Activated T-helper 1 cell treated with anti-CD3 and anti-CD28 coated beads, Interleukin-12 subunit alpha, Interleukin-12 subunit beta, Interleukin-2, Interleukin-4 antibody, amounts not matched to agents 30 ng/mL and 10 ng/mL and 1 ng/mL, durations not matched to agents 14 hours and 24 hours and 36 hours (primary cell): ENCODE results near the gene DCDC2C. TPM values are rescaled to one million over a fixed set of nuclear protein-coding genes. Genes with fewer than 3 reads are reported as not detected.
"Not testable (repeated sequence)": the region's sequence is repeated elsewhere in the genome, so short reads cannot be mapped to it uniquely, and the experiment has no call there.

Source experiments
- DNase-seq: peaks from one replicate; pipeline ENCODE4 v3.0.0; 2021; ENCODE audit warnings: low spot score
- H3K27ac Mint-ChIP-seq: one replicate; pipeline ENCODE4 v1.8.0; 2021; ENCODE audit warnings: mild to moderate bottlenecking, mixed read lengths
- H3K27me3 Mint-ChIP-seq: one replicate; pipeline ENCODE4 v1.8.0; 2022; ENCODE audit warnings: mild to moderate bottlenecking, moderate library complexity, mixed read lengths; ENCODE audit not compliant: insufficient read depth
- H3K36me3 Mint-ChIP-seq: one replicate; pipeline ENCODE4 v1.8.0; 2021; ENCODE audit warnings: low read depth, mixed read lengths
- H3K4me1 Mint-ChIP-seq: one replicate; pipeline ENCODE4 v1.8.0; 2021; ENCODE audit warnings: low read depth, mixed read lengths
- H3K4me3 Mint-ChIP-seq: one replicate; pipeline ENCODE4 v1.8.0; 2021; ENCODE audit warnings: mild to moderate bottlenecking, moderate library complexity, mixed read lengths
- H3K9me3 Mint-ChIP-seq: one replicate; pipeline ENCODE4 v1.8.0; 2021; ENCODE audit warnings: mixed read lengths
- intact Hi-C: fragments of 100-400 bp; cut with micrococcal nuclease; formaldehyde crosslinking; loops from one replicate; pipeline ENCODE4 v1.15.1; 2024
- total RNA-seq: library from RNA; stranded (reverse); gene quantifications from 2 replicates; pipeline ENCODE4 v1.2.3, GENCODE V29; 2022

Gene DCDC2C
- total RNA-seq, 1 donor from 2014 or later = not detected

DNA sequence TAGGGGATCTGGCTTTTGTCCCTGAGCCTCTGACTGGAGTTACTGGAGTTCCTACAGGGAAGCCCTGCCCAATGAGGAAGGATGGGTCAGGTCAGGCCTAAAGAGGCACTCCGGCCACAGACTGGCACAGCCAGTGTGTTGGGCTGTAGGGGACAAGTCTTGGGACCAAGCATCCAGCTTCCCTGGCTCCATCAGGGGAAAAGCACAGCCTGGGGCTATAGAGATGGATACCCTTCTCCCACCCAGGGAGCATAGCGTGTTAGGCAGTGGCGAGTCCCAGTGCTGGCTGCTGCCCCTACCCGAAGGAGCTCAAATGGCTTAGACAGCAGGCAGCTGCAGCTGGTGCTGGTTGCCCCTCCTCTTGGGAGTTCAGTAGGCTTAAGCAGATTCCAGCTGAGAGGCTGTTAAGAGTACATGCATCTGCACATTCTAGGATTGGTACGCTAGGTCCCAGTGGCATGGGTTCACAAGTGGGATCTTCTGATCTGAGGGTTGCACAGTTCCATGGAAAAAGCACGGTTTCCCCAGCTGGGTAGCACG is 111.4 kb downstream of the DCDC2C start:
- H3K4me1 Mint-ChIP-seq = no peaks in the 10 kb centered on the region
- intact Hi-C loops = no loop called here
- no peaks in the 10 kb centered on the region for H3K36me3 Mint-ChIP-seq
- DNase-seq = no peak
- no peak overlapping the region for H3K4me3 Mint-ChIP-seq
- no peaks in the 10 kb centered on the region for H3K27me3 Mint-ChIP-seq
- H3K9me3 Mint-ChIP-seq = no peaks in the 10 kb centered on the region
- H3K27ac Mint-ChIP-seq = no peak overlapping the region

DNA sequence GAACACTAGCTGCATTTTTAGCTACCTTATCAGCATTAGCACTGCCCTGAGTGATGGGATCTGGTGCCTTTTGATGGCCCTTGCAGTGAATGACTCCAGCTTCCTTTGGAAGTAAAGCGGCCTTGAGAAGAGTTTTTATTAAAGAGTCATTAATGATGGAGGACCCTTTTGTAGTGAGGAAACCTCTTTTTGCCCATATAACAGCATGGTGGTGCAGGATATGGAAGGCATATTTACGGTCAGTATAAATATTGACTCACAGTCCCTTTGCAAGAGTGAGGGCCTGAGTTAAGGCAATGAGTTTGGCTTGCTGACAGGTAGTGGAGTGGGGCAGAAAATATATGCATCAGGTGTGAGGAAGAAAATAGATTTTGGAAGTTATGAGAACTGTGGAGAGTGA is 113.8 kb downstream of the DCDC2C start:
- H3K4me3 Mint-ChIP-seq, H3K27ac Mint-ChIP-seq, DNase-seq, H3K36me3 Mint-ChIP-seq, intact Hi-C loops, H3K27me3 Mint-ChIP-seq, H3K9me3 Mint-ChIP-seq, H3K4me1 Mint-ChIP-seq: not testable (repeated sequence)

DNA sequence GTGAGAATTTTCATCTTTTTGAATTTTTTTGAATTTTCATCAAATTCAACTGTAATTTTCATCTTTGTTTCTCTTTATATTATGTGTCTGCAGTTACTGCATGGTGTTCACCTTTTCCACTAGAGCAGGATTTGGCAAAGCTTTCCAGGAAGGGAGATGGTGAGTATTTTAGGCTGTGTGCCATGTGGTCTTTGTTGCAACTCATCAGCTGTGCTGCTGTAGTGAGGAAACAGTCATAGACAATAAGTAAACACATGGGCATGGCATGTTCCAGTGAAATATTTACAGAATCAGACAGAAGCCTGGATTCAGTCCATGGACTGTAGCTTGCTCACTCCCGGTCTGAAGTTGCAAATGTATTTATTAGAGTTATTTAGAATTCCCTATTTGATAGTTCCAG is 120.4 kb downstream of the DCDC2C start:
- intact Hi-C loops = no loop called here
- Mint-ChIP-seq H3K27ac (no peak overlapping the region), H3K9me3 (no peaks in the 10 kb centered on the region), H3K27me3 (no peaks in the 10 kb centered on the region), H3K36me3 (no peaks in the 10 kb centered on the region), H3K4me3 (no peak overlapping the region), H3K4me1 (no peaks in the 10 kb centered on the region)
- no peak for DNase-seq

DNA sequence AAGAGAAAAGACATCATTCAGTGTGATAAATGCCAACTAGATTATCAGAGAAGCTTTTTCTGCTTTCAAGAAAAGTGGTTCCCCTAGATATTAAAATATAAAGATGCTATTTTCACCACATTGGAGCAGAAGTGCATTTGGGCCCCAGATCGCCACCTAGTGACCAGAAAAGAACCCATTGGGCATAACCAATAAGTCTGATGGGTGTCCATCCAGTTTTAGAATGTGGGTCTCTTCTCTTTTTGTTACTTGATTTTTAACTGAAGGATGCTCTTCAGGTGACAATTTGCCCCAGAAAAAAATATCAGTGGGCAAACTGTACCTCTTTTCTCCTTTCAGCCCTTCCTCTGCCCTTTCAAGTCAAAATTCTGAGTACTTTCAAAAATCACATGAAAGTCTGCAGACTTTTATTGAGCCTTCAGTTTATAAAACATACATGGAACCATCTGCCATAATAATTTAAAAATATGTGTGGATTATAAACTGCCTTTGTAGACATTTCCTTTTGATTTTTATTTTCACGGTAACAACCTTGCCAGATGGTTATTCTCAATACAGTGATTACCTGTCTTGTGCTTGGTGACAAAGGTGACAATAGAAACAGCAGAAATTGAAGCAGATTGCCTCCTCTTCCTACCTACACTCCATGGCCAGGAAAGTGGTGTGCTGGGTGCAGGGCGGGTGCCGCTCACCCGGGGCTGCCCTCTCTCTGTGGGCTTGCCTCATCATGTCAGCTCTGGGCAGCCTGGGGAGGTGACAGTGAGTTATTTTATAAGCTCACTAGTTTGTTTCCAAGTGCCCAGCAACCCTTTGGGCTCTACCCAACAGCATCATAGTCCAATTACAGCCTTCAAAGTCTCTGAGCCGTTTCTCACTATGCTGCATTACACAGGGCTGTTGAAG is 124.5 kb downstream of the DCDC2C start:
- no peak overlapping the region for H3K27ac Mint-ChIP-seq
- H3K4me1 Mint-ChIP-seq = no peaks in the 10 kb centered on the region
- intact Hi-C loops = no loop called here
- no peak overlapping the region for H3K4me3 Mint-ChIP-seq
- H3K9me3 Mint-ChIP-seq = no peaks in the 10 kb centered on the region
- no peaks in the 10 kb centered on the region for H3K27me3 Mint-ChIP-seq
- no peak for DNase-seq
- H3K36me3 Mint-ChIP-seq = no peaks in the 10 kb centered on the region

DNA sequence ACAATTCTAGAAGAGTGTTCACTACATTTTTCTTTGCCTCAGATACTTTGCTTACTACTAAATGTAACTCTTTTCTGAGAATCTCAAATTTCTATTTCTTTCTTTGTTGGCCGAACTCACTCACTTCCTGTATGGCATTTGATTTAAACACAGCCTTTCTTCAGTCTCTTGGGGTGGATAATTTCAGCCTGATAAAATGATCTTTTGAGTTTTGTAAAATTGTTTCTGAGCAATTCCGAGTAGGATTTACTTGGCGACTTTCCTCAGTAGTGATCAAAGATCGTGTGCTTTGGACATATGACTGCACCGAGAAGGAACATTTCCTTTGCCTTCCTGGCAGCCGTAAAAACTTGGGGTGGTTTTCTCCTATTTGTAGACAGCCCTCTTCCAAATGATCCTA is 127.4 kb downstream of the DCDC2C start:
- H3K27me3 Mint-ChIP-seq = no peaks in the 10 kb centered on the region
- intact Hi-C loops = no loop called here
- no peak overlapping the region for H3K27ac Mint-ChIP-seq

DNA sequence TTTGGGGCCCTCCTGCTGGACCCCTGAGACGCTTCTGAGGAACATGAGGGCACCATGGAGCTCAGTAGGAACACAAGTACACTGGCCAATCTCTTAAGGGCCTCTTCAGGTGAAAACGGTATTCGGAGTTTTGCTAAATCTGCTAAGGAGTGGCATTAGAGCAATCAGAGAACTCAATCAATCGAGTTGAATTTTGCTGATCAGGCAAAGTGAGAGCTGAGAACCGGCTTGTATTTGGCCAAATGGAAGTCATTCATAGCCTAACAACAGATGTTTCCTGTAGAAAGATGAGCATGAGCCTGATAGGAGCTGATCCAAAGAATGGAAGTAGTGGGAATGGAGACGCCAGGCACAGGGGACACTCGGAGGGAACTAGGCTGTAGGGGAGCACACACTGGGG is 133.7 kb downstream of the DCDC2C start:
- Mint-ChIP-seq H3K4me3 (no peak overlapping the region), H3K27ac (no peak overlapping the region), H3K27me3 (no peaks in the 10 kb centered on the region), H3K9me3 (no peaks in the 10 kb centered on the region), H3K4me1 (no peaks in the 10 kb centered on the region), H3K36me3 (no peaks in the 10 kb centered on the region)
- no peak for DNase-seq
- intact Hi-C loops = no loop called here

More for the DNA sequence above, 127.4 kb downstream of the DCDC2C start:
- no peak overlapping the region for H3K4me3 Mint-ChIP-seq
- no peaks in the 10 kb centered on the region for H3K36me3 Mint-ChIP-seq
- no peak for DNase-seq
- H3K4me1 Mint-ChIP-seq = no peaks in the 10 kb centered on the region
- H3K9me3 Mint-ChIP-seq = no peaks in the 10 kb centered on the region

DNA sequence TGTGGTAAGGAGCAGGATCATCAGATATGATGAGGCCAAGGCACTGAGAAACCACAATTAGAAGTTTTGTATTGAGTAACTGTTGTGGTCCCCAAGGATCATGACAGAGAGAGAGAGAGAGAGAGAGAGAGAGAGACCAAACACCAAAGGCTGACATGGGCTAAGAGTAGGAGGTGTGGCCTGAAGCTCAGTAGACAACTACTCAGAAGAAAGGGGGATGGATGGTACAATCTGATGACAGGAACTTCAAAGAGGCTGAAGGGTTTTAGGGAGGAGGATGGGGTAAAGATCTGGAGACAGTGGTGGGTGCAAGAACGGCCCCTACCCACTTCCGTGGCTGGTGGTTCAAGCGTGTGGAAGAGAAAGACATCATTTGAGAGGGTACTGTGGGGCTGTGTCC is 135.0 kb downstream of the DCDC2C start:
- H3K9me3 Mint-ChIP-seq = no peaks in the 10 kb centered on the region
- H3K36me3 Mint-ChIP-seq = no peaks in the 10 kb centered on the region
- H3K27me3 Mint-ChIP-seq = no peaks in the 10 kb centered on the region
- intact Hi-C loops = no loop called here
- no peak overlapping the region for H3K27ac Mint-ChIP-seq
- no peaks in the 10 kb centered on the region for H3K4me1 Mint-ChIP-seq
- no peak overlapping the region for H3K4me3 Mint-ChIP-seq
- no peak for DNase-seq

DNA sequence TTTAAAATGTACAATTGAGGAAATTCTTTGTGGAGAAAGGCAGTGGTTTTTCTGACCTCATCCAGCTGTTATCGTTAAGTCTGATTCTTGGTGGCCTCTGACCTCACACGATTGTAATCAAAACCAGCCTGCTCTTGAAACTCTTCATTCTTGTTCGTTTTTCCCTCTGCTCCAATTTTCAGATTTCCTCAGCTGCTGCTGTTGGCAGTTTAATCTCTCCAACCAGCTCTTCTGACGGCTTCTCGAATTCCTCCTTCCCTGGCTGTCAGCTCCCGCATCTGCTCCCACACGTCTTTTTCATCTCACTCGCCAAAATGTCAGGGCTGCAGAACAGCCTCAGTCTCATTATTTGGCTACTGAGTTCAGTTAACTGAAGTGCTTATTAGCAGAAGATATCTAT is 136.1 kb downstream of the DCDC2C start:
- DNase-seq = no peak
- Mint-ChIP-seq H3K4me1 (no peaks in the 10 kb centered on the region), H3K4me3 (no peak overlapping the region), H3K9me3 (no peaks in the 10 kb centered on the region), H3K27ac (no peak overlapping the region), H3K27me3 (no peaks in the 10 kb centered on the region), H3K36me3 (no peaks in the 10 kb centered on the region)
- intact Hi-C loops = no loop called here

DNA sequence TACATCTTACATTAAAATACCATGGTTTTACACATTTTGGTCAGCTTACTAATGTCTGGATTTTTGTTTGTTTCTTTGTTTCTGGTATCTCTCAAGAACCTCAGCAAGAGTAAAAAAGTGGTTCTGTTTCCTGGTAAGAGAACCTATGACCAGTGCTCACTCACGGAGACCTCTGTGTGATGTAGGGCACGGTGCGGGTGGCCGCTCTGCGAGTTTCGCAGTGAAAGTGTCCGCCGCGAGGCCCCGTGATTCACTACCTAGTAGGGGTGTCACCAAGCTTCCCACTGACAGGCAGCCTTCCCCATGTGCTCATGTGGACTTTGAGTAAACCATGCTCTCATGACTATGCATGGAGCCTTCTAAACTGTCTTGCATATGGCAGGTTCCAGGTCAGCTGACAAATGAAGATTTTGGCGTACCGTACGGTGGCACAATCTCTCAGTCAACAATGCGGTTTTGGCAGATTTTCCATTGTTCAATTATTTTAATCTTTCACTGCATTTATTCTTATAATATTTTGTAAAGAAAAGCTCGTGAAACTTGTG is 137.3 kb downstream of the DCDC2C start:
- Mint-ChIP-seq H3K27me3 (no peaks in the 10 kb centered on the region), H3K36me3 (no peaks in the 10 kb centered on the region), H3K27ac (no peak overlapping the region), H3K4me3 (no peak overlapping the region), H3K9me3 (no peaks in the 10 kb centered on the region), H3K4me1 (no peaks in the 10 kb centered on the region)
- DNase-seq = no peak
- intact Hi-C loops = no loop called here

DNA sequence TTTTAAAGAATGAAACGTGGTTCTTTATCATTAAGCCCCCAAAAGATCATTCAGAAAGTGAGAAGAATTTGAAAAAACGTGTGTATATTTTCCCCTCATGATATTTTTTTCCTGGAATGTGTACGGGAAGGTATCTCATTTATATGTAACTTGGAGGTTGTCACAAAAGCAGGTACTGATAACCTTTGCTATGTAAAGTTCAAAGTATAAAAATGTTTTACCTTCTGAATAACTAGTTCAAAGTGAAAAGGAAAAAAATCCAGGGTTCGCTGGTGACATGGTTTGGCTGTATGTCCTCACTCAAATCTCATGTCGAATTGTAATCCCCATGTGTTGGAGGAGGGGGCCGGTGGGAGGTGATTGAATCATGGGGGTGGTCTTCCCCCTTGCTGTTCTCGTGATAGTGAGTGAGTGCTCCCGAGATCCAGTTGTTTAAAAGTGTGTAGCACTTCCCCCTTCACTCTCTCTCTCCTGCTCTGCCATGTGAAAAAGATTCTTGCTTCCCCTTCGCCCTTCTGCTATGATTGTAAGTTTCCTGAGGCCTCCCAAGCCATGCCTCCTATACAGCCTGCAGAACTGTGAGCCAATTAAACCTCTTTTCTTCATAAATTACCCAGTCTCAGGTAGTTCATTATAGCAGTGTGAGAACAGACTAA is 144.2 kb downstream of the DCDC2C start:
- peaks cover 3% of the 10 kb centered on the region for H3K27me3 Mint-ChIP-seq
- no peak for DNase-seq
- H3K4me1 Mint-ChIP-seq = no peaks in the 10 kb centered on the region
- H3K36me3 Mint-ChIP-seq = no peaks in the 10 kb centered on the region
- H3K27ac Mint-ChIP-seq = no peak overlapping the region
- no peak overlapping the region for H3K4me3 Mint-ChIP-seq
- no peaks in the 10 kb centered on the region for H3K9me3 Mint-ChIP-seq
- intact Hi-C loops = no loop called here

DNA sequence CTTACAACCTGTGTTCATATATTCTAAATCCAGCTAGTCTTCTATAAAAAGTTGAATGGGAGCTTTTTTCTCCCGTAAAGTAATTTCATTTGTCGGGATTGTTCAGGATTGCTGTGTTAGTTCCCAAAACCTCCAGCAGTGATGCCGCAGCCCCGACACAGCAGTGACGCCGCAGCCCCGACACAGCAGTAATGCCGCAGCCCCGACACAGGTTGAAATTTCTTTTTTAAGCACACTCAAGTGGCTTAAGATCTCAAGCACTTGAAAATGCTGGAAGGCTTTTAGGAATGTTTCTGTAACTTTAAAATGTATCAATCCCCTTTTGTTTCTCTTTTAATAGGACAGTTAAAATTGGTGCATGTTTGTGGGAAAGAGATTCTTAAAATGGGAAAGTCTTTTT is 145.4 kb downstream of the DCDC2C start:
- H3K36me3 Mint-ChIP-seq = no peaks in the 10 kb centered on the region
- no peak overlapping the region for H3K27ac Mint-ChIP-seq
- no peak overlapping the region for H3K4me3 Mint-ChIP-seq
- H3K27me3 Mint-ChIP-seq = peaks cover 3% of the 10 kb centered on the region
- DNase-seq = no peak
- intact Hi-C loops = no loop called here
- H3K9me3 Mint-ChIP-seq = peaks cover 8% of the 10 kb centered on the region
- no peaks in the 10 kb centered on the region for H3K4me1 Mint-ChIP-seq

DNA sequence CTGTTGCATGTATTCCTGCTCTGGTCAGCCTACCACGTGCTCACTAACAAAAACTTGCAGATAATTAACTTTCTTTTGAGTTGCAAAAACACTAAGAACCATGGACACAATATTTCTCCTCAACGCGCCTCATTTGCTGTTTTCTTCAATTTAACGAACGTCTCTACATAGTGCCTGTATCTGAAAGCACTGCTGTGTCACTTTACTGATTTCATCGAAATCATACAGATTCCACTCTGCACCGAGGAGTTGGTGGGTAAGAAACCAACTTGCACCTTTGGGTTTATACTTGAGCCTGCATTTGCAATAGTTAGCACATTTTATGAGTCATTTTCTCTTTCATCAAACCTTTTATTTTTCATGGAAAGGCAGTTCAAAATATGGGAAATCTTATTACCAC is 145.8 kb downstream of the DCDC2C start:
- Mint-ChIP-seq H3K27ac (no peak overlapping the region), H3K36me3 (no peaks in the 10 kb centered on the region), H3K4me3 (no peak overlapping the region), H3K27me3 (peaks cover 3% of the 10 kb centered on the region), H3K9me3 (peaks cover 8% of the 10 kb centered on the region), H3K4me1 (no peaks in the 10 kb centered on the region)
- no peak for DNase-seq
- intact Hi-C loops = no loop called here

DNA sequence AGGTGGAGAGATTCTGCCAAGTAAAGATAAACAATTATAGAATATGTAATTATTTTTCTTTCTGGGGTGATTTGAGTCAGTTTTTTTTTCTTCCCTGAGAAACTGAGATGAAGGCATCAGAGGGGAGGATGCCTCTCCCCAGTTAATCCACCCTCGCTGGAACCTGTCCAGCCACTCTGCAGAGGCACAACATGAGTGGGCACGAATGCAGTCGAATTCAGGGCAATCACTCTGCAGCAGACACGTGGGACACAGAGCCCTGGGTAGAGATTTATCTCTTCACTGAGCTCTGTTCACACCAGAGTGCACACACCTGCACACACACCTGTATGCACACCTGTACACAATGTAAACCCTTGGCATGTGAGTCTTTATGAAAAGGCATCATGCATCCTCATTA is 154.2 kb downstream of the DCDC2C start:
- Mint-ChIP-seq H3K36me3 (no peaks in the 10 kb centered on the region), H3K4me1 (no peaks in the 10 kb centered on the region), H3K27me3 (peaks cover 2% of the 10 kb centered on the region), H3K4me3 (no peak overlapping the region), H3K9me3 (peaks cover 8% of the 10 kb centered on the region), H3K27ac (no peak overlapping the region)
- no peak for DNase-seq
- intact Hi-C loops = no loop called here
